ENCODE results near the gene POU3F1.

Gene POU3F1

GRCh38 chr1:38061290-38061689 is 14.7 kb upstream of the POU3F1 start:
- no peak for TF ChIP-seq CTCF (IDR thresholded peaks at IDR 0.05; ENCODE audit: extremely low read depth, insufficient read depth, missing control alignments)
- in situ Hi-C loops (cut with MboI; ENCODE audit: low pct_unique_long_range_greater_than_20kb, low sequenced_read_pairs, unreplicated experiment): no loop called here
- no peak for DNase-seq (ENCODE audit: low spot score)

GRCh38 chr1:38060498-38060897 is 13.9 kb upstream of the POU3F1 start:
- DNase-seq (ENCODE audit: low spot score): no peak
- TF ChIP-seq CTCF (IDR thresholded peaks at IDR 0.05; ENCODE audit: extremely low read depth, insufficient read depth, missing control alignments): no peak
- in situ Hi-C loops (cut with MboI; ENCODE audit: low pct_unique_long_range_greater_than_20kb, low sequenced_read_pairs, unreplicated experiment): no loop called here

GRCh38 chr1:38059635-38060250 is 13.2 kb upstream of the POU3F1 start:
- in situ Hi-C loops (cut with MboI; ENCODE audit: low pct_unique_long_range_greater_than_20kb, low sequenced_read_pairs, unreplicated experiment): no loop called here
- no peak for TF ChIP-seq CTCF (IDR thresholded peaks at IDR 0.05; ENCODE audit: extremely low read depth, insufficient read depth, missing control alignments)
- no peak for DNase-seq (ENCODE audit: low spot score)

GRCh38 chr1:38055965-38056364 is 9.4 kb upstream of the POU3F1 start:
- no peak for DNase-seq (ENCODE audit: low spot score)
- in situ Hi-C loops (cut with MboI; ENCODE audit: low pct_unique_long_range_greater_than_20kb, low sequenced_read_pairs, unreplicated experiment): no loop called here
- no peak for TF ChIP-seq CTCF (IDR thresholded peaks at IDR 0.05; ENCODE audit: extremely low read depth, insufficient read depth, missing control alignments)

GRCh38 chr1:38055398-38055797 is 8.8 kb upstream of the POU3F1 start:
- in situ Hi-C loops (cut with MboI; ENCODE audit: low pct_unique_long_range_greater_than_20kb, low sequenced_read_pairs, unreplicated experiment): no loop called here
- no peak for TF ChIP-seq CTCF (IDR thresholded peaks at IDR 0.05; ENCODE audit: extremely low read depth, insufficient read depth, missing control alignments)
- no peak for DNase-seq (ENCODE audit: low spot score)

- in situ Hi-C loops (cut with MboI; ENCODE audit: low pct_unique_long_range_greater_than_20kb, low sequenced_read_pairs, unreplicated experiment): no loop called here
- no peak for TF ChIP-seq CTCF (IDR thresholded peaks at IDR 0.05; ENCODE audit: extremely low read depth, insufficient read depth, missing control alignments)
- no peak for DNase-seq (ENCODE audit: low spot score)
These were observed 7.0 kb upstream of the POU3F1 start for GRCh38 chr1:38053416-38054091.
